Type B pancreatic cell (in vitro differentiated cells): ENCODE data around the gene RAVER1. TPM values are rescaled to one million over a fixed set of nuclear protein-coding genes. Genes with fewer than 3 reads are reported as not detected.

Source experiments
- DNase-seq: peaks from one replicate; pipeline ENCODE4 v3.0.0; 2021; ENCODE audit warnings: mixed read lengths; ENCODE audit not compliant: unreplicated experiment; ENCODE audit errors: extremely low spot score
- H3K27ac Mint-ChIP-seq: 2 replicates; pipeline ENCODE4 v1.8.0; 2021; ENCODE audit warnings: mild to moderate bottlenecking, mixed read lengths
- H3K27me3 Mint-ChIP-seq: 2 replicates; pipeline ENCODE4 v1.8.0; 2021; ENCODE audit warnings: mixed read lengths
- H3K36me3 Mint-ChIP-seq: 2 replicates; pipeline ENCODE4 v1.8.0; 2021; ENCODE audit warnings: mixed read lengths
- H3K4me1 Mint-ChIP-seq: one replicate; pipeline ENCODE4 v1.8.0; 2021; ENCODE audit warnings: mixed read lengths; ENCODE audit not compliant: unreplicated experiment
- H3K4me3 Mint-ChIP-seq: 2 replicates; pipeline ENCODE4 v1.8.0; 2021; ENCODE audit warnings: mild to moderate bottlenecking, mixed read lengths
- H3K9me3 Mint-ChIP-seq: 2 replicates; pipeline ENCODE4 v1.8.0; 2021; ENCODE audit warnings: mixed read lengths
- total RNA-seq: library from RNA; stranded (reverse); gene quantifications from 2 replicates; pipeline ENCODE4 v1.2.1, GENCODE V29; 2021; ENCODE audit warnings: low replicate concordance
- TF ChIP-seq, protein P1 (sequence below): fragments of 200-600 bp; sonication (generic); conservative IDR thresholded peaks from 2 replicates; pipeline ENCODE4 v1.5.0; 2021; ENCODE audit warnings: antibody characterized with exemption, mild to moderate bottlenecking

RAVER1 gene
- total RNA-seq, 1 donor from 2014 or later = 48.4 TPM

DNA sequence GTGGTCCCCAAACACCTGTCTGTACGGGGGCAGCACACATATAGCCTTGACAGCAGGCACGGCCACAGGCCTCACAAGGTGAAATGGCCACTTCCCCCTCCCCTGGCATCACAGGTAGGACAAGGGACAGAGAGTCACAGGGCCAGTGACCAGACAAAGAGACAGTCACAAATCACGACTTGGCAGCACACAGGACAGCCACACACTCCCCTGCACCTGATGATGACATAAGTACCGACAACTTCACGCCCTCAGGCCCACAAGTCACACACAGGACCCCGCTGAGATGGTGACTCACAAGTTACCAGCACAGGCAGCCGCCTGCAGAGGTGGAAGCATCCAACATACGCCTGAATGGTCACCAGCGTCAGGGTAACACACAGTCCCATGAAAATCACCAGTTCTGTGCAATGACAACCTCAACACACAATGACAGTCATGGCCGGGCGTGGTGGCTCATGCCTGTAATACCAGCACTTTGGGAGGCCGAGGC is 30.5 kb upstream of the RAVER1 start:
- Mint-ChIP-seq H3K27me3 (no peaks in the 10 kb centered on the region), H3K36me3 (peaks cover 14% of the 10 kb centered on the region), H3K4me1 (no peaks in the 10 kb centered on the region), H3K9me3 (no peaks in the 10 kb centered on the region), H3K4me3 (no peak overlapping the region), H3K27ac (no peak overlapping the region)
- DNase-seq = no peak
- TF ChIP-seq, protein P1, sequence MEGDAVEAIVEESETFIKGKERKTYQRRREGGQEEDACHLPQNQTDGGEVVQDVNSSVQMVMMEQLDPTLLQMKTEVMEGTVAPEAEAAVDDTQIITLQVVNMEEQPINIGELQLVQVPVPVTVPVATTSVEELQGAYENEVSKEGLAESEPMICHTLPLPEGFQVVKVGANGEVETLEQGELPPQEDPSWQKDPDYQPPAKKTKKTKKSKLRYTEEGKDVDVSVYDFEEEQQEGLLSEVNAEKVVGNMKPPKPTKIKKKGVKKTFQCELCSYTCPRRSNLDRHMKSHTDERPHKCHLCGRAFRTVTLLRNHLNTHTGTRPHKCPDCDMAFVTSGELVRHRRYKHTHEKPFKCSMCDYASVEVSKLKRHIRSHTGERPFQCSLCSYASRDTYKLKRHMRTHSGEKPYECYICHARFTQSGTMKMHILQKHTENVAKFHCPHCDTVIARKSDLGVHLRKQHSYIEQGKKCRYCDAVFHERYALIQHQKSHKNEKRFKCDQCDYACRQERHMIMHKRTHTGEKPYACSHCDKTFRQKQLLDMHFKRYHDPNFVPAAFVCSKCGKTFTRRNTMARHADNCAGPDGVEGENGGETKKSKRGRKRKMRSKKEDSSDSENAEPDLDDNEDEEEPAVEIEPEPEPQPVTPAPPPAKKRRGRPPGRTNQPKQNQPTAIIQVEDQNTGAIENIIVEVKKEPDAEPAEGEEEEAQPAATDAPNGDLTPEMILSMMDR = no peak

DNA sequence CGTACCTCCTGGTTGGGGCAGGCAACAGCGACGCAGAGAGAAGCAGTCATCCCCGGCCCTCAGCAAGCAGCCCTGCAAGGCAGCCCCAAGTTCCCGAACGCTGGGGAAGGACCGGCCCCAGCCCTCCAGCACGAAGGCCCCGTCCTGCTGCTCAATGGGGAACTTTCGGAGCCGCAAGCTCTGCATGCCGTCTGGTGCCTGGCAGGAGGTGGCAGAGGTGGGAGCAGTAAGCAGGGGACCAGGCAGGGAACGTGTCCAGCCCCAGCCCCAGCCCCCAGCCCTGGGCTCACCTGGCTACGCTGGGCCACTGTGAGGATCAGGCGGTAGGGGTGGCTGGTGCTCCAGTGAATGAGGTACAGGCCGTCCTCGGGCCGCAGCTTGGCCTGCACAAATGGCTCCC is 28.9 kb upstream of the RAVER1 start:
- Mint-ChIP-seq H3K4me3 (no peak overlapping the region), H3K4me1 (no peaks in the 10 kb centered on the region), H3K27ac (no peak overlapping the region), H3K27me3 (no peaks in the 10 kb centered on the region), H3K9me3 (no peaks in the 10 kb centered on the region), H3K36me3 (peaks cover 14% of the 10 kb centered on the region)
- TF ChIP-seq, protein P1 = no peak
- DNase-seq = no peak

DNA sequence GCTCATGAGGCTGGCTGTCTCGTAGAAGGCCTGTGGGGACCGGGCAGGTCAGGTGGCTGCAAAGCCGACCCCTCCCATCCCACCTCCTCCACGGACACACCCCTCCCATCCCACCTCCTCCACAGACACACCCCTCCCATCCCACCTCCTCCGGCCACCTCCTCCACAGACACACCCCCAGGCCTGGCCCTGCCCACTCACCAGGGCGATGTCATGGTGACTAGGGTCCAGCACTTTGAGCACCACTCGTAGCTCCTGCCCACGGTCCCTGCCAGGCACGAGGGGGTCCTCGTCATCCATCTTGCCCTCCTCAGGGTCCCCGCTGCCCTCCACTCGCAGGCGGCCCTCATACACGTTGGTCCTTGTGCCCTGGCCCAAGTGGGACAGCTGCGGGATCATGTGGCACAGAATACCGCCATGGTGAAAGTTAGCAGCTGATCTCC is 28.3 kb upstream of the RAVER1 start:
- Mint-ChIP-seq H3K9me3 (no peaks in the 10 kb centered on the region), H3K27me3 (no peaks in the 10 kb centered on the region), H3K36me3 (peaks cover 14% of the 10 kb centered on the region), H3K27ac (no peak overlapping the region), H3K4me1 (no peaks in the 10 kb centered on the region), H3K4me3 (no peak overlapping the region)
- DNase-seq = no peak
- TF ChIP-seq, protein P1 = no peak

DNA sequence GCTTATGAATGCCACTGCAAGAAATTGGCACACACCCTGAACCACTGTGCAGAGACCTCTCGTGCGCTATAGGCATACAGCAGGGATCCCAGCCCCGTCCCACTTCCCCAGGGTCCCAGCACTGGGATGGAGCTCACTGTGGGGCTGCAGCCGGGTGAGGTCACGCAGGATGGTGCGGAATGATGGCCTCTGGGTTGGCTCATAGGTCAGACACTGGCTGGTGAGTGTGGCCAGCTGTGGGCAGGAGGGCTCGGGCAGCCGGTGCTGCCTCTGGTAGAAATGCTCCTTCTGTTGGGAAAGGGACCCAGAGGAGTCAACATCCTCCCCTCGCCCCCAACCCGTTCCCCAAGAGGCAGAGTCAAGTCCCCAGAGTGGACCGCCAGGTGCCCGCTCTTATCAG is 23.1 kb upstream of the RAVER1 start:
- DNase-seq = no peak
- TF ChIP-seq, protein P1 = no peak
- Mint-ChIP-seq H3K4me1 (peaks cover 13% of the 10 kb centered on the region), H3K4me3 (no peak overlapping the region), H3K36me3 (peaks cover 14% of the 10 kb centered on the region), H3K9me3 (no peaks in the 10 kb centered on the region), H3K27ac (no peak overlapping the region), H3K27me3 (no peaks in the 10 kb centered on the region)

DNA sequence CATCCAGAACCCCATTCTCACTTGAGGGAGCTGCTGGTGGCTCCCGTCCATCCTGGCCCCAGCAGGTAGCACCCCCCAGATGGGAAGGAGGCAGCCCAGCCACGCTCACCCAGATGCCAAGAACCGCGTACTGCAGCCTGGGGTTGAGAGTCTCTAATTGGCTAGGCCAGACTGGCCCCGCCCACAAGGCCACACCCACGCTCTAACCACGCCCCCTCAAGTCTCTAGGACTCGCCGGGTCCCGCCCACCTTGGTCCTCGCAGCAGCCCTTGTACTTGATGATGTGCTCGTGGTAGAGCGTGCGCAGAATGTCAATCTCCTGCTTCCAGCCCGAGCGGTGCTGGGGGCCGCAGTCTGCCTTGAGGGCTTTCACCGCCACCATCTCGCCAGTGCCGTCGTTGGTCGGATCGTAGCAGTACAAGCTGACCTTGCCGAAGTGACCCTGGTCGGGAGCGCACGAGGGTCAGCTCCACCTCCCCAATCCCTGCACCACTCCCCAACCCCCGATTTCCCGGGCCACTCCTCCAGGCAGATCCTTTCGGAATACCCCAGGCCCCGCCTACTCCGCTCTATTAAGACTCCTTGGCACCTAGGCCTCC is 20.6 kb upstream of the RAVER1 start:
- H3K36me3 Mint-ChIP-seq = peaks cover 8% of the 10 kb centered on the region
- H3K9me3 Mint-ChIP-seq = no peaks in the 10 kb centered on the region
- H3K4me1 Mint-ChIP-seq = peaks cover 13% of the 10 kb centered on the region
- DNase-seq = peak; percentile 86
- H3K27me3 Mint-ChIP-seq = no peaks in the 10 kb centered on the region
- TF ChIP-seq, protein P1 = no peak
- H3K27ac Mint-ChIP-seq = peak overlapping the region; percentile 16
- peak overlapping the region; percentile 68 for H3K4me3 Mint-ChIP-seq
